ENCODE results near the gene ZNF326.

ZNF326 gene

GRCh38 chr1:90043586-90043985 is 48.7 kb downstream of the ZNF326 start:
- H3K27ac ChIP-seq (ENCODE audit: low read depth, low read length), result no peak overlapping the region

GRCh38 chr1:90044346-90044745 is 49.4 kb downstream of the ZNF326 start:
- H3K27ac ChIP-seq (ENCODE audit: low read depth, low read length), result no peak overlapping the region
- H3K4me2 ChIP-seq (ENCODE audit: low read length), result no peak overlapping the region
- H3K36me3 ChIP-seq (ENCODE audit: control insufficient read depth, low read length), result no peaks in the 10 kb centered on the region
- H3F3A ChIP-seq (ENCODE audit: control insufficient read depth, insufficient read depth), result no peaks in the 10 kb centered on the region
- no peaks in the 10 kb centered on the region for H3K79me2 ChIP-seq (ENCODE audit: control insufficient read depth, low read length)
- no peaks in the 10 kb centered on the region for H3K9me2 ChIP-seq (replicated peaks; ENCODE audit: control insufficient read depth, low read length)
- peaks cover 2% of the 10 kb centered on the region; the same call in 1 of the 2 replicates for H3K27me3 ChIP-seq (ENCODE audit: control insufficient read depth, low read length)
- no peak overlapping the region for H3K4me3 ChIP-seq (ENCODE audit: low read length)
- no peaks in the 10 kb centered on the region for H3K4me1 ChIP-seq (ENCODE audit: control insufficient read depth, low read length)
- no peaks in the 10 kb centered on the region for H4K20me1 ChIP-seq (ENCODE audit: control insufficient read depth, insufficient read depth, low read depth, low read length)
- H3K9me3 ChIP-seq (ENCODE audit: control insufficient read depth, insufficient read depth, low read length), result no peaks in the 10 kb centered on the region
- no peak for TF ChIP-seq CTCF (IDR thresholded peaks at IDR 0.05; ENCODE audit: low read depth, low read length, poor library complexity, severe bottlenecking)
- no peak for TF ChIP-seq EZH2phosphoT487 (IDR thresholded peaks at IDR 0.05; ENCODE audit: borderline replicate concordance, low read length)

More at GRCh38 chr1:90043586-90043985, 48.7 kb downstream of the ZNF326 start:
- Histone ChIP-seq H3K36me3 (ENCODE audit: control insufficient read depth, low read length) (no peaks in the 10 kb centered on the region), H3K4me2 (ENCODE audit: low read length) (no peak overlapping the region), H3K9me3 (ENCODE audit: control insufficient read depth, insufficient read depth, low read length) (no peaks in the 10 kb centered on the region), H3F3A (ENCODE audit: control insufficient read depth, insufficient read depth) (no peaks in the 10 kb centered on the region), H3K9me2 (replicated peaks; ENCODE audit: control insufficient read depth, low read length) (no peaks in the 10 kb centered on the region), H3K4me1 (ENCODE audit: control insufficient read depth, low read length) (no peaks in the 10 kb centered on the region), H3K4me3 (ENCODE audit: low read length) (no peak overlapping the region), H4K20me1 (ENCODE audit: control insufficient read depth, insufficient read depth, low read depth, low read length) (no peaks in the 10 kb centered on the region), H3K27me3 (ENCODE audit: control insufficient read depth, low read length) (peaks cover 2% of the 10 kb centered on the region; the same call in 1 of the 2 replicates), H3K79me2 (ENCODE audit: control insufficient read depth, low read length) (no peaks in the 10 kb centered on the region)
- no peak for TF ChIP-seq CTCF (IDR thresholded peaks at IDR 0.05; ENCODE audit: low read depth, low read length, poor library complexity, severe bottlenecking)
- TF ChIP-seq EZH2phosphoT487 (IDR thresholded peaks at IDR 0.05; ENCODE audit: borderline replicate concordance, low read length), result no peak

- Histone ChIP-seq H3K4me1 (ENCODE audit: control insufficient read depth, low read length) (no peaks in the 10 kb centered on the region), H3K4me2 (ENCODE audit: low read length) (no peak overlapping the region)
- peak; percentile 68 for TF ChIP-seq CTCF (IDR thresholded peaks at IDR 0.05; ENCODE audit: low read depth, low read length, poor library complexity, severe bottlenecking)
- no peak for TF ChIP-seq EZH2phosphoT487 (IDR thresholded peaks at IDR 0.05; ENCODE audit: borderline replicate concordance, low read length)
These were observed 51.1 kb downstream of the ZNF326 start for GRCh38 chr1:90045853-90046563.

More at GRCh38 chr1:90045853-90046563, 51.1 kb downstream of the ZNF326 start:
- no peaks in the 10 kb centered on the region for H3F3A ChIP-seq (ENCODE audit: control insufficient read depth, insufficient read depth)
- H3K27ac ChIP-seq (ENCODE audit: low read depth, low read length), result no peak overlapping the region
- no peaks in the 10 kb centered on the region for H3K9me3 ChIP-seq (ENCODE audit: control insufficient read depth, insufficient read depth, low read length)
- H3K4me3 ChIP-seq (ENCODE audit: low read length), result no peak overlapping the region
- peaks cover 2% of the 10 kb centered on the region; the same call in 1 of the 2 replicates for H3K27me3 ChIP-seq (ENCODE audit: control insufficient read depth, low read length)
- H4K20me1 ChIP-seq (ENCODE audit: control insufficient read depth, insufficient read depth, low read depth, low read length), result no peaks in the 10 kb centered on the region
- H3K9me2 ChIP-seq (replicated peaks; ENCODE audit: control insufficient read depth, low read length), result no peaks in the 10 kb centered on the region
- no peaks in the 10 kb centered on the region for H3K79me2 ChIP-seq (ENCODE audit: control insufficient read depth, low read length)
- H3K36me3 ChIP-seq (ENCODE audit: control insufficient read depth, low read length), result no peaks in the 10 kb centered on the region

Measured in DOHH2 (cell line).